GM18861 (cell line): ENCODE data around the gene TRIM69.
"Not testable (repeated sequence)": the region's sequence is repeated elsewhere in the genome, so short reads cannot be mapped to it uniquely, and the experiment has no call there.

Experiments
- ATAC-seq: cut with Tn5 transposase; IDR thresholded peaks from one replicate; pipeline ENCODE4 v1.9.1; 2021; ENCODE audit not compliant: unreplicated experiment

The TRIM69 gene

DNA sequence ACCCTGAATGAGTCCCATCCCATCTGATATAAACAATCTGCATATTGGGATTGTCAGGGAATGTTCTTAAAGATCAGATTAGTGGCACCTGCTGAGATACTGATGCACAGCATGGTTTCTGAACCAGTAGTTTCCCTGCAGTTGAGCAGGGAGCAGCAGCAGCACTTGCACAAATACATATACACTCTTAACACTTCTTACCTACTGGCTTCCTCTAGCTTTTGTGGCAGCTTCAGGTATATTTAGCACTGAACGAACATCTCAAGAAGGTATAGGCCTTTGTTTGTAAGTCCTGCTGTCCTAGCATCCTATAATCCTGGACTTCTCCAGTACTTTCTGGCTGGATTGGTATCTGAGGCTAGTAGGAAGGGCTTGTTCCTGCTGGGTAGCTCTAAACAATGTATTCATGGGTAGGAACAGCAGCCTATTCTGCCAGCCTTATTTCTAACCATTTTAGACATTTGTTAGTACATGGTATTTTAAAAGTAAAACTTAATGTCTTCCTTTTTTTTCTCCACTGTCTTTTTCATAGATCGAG is 20.5 kb upstream of the TRIM69 start:
- no peak for ATAC-seq

DNA sequence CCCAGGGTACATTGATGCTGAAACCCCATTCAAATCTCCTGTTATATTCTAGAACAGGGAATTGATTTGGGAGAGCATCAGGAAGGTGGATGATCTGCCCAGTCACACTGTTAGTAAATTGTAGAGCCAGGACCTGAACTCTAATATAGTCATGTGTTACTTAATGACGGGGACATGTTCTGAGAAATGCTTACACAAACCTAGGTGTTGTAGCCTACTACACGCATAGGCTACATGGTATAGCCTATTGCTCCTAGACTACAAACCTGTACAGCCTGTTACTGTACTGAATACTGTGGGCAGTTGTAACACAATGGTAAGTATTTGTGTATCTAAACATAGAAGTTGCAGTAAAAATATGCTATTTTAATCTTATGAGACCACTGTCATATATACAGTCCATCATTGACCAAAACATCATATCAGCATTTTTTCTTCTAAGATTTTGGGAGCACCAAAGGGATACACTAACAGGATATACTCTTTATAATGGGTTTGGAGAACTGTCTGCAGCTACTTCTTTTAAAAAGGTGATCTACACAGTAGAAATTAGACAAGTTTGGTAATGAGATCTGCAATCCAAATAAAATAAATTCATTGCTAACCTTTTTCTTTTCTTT is 19.2 kb upstream of the TRIM69 start:
- ATAC-seq, result no peak

DNA sequence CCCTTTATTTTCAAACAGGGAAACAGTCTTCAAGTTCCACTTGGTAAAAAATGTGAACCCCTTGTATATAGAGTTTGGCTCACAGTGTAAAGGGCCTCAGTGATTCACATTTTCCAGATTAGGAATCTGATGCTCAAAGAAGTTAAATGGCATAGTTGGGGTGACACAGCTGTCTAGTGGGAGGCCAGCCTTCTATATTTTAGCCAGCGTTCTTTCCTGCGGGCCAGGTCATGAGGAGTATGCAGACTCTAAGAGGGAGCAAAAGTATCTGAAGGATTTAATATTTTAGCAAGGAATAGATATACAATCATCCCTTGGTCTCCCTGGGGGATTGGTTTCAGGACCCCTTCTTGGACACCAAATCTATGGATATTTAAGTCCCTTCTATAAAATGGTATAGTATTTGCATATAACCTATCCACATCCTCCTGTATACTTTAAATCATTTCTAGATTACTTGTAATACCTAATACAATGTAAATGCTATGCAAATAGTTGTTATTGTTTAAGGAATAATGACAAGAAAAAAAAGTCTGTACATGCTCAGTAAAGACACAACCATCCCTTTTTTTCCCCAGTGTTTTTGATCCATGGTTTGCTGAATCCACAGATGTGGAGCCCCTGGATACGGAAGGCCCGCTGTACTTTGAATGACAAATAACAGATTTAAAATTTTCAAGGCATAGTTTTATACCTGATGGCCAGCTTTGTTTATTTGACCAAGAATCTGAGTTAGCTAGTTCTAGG is 18.0 kb upstream of the TRIM69 start:
- no peak for ATAC-seq

DNA sequence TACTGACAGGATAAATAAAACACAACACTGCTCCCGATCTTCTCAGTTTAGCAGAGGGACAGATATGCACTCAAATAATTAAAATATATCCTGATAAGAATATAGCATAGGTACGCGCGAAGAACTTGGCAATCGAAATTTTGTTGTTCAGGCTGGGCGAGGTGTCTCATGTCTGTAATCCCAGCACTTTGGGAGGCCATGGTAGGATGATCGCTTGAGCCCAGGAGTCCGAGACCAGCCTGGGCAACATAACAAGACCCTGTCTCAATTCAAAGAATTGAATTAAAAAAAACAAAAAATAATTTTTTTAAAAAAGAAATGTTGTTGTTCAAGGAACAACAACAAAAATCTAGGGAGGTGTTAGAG is 17.4 kb upstream of the TRIM69 start:
- no peak for ATAC-seq

DNA sequence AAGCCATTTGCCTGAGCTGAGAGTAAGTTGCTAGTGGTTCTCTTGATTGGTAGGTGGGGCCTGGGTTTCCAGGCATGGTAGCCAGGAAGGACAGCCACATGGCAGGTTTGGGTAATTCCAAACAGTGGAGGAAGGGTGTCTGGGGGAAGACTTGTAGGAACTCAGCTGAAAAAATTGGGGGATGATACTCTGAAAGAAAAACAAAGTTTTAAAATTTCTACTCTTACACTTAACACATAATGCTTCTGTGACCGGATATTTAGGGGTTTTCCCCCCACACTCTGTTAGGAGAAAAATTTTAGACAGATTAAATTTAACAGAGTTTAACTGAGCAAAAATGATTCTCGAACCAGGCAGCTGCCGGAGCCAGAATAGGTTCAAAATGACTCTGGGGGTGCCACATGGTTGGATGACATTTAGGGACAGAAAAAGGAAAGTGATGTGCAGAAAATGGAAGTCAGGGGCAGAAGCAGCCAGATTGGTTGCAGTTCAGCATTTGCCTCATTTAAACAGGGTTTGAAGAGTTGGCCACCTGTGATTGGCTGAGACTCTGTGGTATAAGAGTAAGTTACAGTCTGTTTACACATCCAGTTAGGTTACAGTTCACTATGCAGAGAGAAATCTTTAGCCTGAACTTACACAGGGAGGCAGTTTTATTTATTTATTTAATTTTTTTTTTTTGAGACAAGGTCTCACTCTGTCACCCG is 16.9 kb upstream of the TRIM69 start:
- ATAC-seq, result peak; percentile 35

DNA sequence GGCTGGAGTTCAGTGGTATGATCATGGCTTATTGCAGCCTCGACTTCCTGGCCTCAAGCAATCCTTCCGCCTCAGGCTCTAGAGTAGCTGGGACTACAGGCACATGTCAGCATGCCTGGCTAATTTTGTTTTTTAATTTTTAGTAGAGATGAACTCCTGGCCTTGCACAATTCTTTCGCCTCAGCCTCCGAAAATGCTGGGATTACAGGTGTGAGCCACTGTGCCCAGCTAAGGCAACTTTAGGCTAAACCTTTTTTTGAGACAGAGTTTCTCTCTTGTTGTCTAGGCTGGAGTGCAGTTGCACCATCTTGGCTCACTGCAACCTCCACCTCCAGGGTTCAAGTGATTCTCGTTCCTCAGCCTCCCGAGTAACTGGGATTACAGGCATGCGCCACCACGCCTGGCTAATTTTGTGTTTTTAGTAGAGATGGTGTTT is 16.3 kb upstream of the TRIM69 start:
- ATAC-seq, result not testable (repeated sequence)

DNA sequence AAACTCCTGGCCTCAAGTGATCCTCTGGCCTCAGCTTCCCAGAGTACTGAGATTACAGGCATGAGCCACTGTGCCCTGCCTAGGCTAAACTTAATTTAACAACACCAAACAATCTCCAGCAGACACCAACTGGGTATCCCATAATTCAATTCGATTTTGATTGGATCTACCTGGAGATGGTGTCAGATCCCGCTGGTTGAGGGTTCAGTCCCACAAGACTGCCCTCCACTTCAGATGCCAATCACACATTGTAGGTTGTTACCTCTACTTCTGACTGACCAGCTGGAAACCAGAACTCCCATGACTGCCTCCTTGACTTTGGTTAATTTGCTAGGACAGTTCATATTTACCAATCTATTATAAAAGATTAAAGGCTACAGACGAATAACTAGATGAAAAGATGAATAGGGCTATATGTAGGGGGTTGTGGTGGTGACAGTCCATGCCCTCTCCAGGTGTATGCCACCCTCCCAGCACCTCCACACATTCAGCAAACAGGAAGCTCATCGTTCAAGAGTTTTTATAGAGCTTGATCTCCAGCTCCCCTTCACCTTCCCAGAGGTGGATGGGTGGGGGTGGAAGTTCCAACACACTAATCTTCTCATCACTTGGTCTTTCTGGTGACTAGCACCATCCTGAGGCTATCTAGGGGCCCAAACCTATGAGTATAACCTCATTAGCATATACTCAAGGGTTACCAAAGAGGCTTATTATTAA is 15.7 kb upstream of the TRIM69 start:
- ATAC-seq, result no peak

DNA sequence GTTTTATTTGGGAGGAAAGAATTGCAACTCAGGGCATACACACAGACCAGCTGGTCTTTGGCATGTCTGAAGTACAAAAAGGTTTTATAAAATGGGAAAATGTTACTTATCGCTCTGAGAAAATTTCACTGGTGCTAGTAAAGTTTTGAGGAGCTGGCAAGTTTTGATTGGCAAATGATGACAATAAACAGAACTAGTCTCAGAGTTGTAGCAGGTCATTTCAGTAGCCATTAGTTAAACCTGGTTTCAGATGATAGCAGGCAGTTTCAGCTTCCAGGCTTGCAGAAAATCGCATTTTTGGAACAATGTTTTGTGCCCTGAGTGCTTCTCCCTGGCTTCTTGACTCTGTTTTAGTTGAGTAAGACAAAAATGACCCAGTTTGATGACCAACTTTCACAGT is 14.3 kb upstream of the TRIM69 start:
- ATAC-seq, result no peak

DNA sequence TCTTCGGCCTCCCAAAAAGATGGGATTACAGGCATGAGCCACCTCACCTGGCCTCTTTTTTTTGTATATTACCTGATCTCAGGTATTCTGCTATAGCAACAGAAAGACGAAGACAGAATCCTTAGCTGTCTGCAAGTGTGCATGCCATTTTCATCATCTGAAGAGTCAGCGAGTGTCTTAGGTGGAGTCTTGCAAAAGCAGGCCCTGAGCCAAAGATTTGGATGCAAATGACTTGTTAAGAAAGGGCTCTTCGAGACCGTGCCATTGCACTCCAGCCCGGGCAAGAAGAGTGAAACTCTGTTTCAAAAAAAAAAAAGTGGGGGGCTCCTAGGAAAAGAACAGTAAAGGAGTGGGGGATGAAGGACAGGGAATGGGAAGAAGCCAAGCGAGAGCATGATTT is 10.2 kb upstream of the TRIM69 start:
- ATAC-seq, result no peak

DNA sequence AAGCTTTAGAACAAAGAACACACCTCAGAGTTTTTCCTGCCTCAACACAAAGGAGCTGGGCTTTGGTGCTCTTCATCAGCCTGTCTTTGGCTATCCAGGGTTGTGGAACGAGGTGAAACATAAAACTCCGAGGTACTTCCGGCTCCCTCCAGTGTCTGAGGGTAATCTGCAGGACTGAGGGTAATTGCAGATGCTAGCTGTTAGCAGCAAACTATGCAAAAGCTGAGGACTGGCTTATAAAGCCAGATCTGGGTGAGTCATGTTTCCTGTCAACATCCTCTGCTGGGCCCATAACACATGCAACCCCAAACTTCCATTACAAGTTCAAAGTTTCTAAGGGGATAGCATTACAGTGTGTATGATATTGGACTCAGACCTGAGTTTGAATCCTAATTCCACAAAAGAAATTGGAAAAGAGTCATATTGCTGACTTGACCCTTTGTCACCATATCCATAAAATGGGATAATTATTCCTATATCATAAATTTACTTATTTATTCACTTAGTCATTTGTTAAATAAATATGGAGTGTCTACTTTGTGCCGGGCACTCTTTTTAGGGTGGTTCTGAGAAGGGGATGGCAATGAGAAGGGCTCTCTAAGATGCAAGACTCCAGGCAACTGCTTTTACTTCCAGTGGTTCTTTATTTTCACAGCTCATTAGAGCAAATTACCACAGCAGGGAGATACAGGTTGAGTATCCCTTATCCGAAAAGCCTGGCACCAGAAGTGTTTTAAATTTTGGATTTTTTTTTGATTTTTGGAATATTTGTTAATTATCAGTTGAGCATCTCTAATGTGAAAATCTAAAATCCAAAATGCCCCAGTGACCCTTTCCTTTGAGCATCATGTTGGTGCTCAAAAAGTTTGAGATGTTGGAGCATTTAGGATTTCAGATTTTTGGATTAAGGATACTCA is 9.5 kb upstream of the TRIM69 start:
- ATAC-seq, result peak; percentile 47

DNA sequence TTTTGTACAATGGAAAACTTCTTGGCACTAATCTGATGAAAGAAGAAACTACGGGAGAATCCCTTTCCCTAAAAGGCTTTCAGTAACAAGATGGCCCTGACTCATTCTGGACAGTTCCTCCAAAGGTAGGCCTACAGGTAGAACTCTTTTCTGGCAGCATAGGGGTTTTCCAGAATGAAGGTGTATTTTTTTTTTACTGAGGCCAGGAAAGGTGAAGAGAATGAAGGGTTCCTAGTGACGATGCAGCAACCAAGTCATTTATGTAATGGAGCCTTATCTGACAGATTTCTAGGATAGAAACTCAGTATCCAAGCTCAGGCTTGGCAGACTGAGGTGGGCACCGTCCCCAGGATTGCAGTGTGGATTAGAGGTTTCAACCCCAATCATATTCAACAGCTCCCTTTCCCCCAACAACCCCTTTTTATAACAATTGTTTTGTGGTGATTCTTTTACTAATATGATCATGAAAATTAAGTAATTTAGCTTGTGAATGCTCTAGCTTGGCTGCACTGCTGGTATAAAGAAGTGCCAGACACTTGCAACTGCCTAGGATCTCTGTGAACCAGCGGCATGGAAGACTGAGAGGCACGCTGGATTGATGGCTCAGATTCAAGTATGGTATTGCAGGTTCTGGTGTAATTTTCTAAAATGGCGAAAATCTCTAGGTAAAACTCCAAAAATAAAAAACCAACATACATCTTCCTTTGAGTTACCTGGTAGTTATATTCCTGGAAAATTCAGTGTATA is 8.7 kb upstream of the TRIM69 start:
- ATAC-seq, result no peak

DNA sequence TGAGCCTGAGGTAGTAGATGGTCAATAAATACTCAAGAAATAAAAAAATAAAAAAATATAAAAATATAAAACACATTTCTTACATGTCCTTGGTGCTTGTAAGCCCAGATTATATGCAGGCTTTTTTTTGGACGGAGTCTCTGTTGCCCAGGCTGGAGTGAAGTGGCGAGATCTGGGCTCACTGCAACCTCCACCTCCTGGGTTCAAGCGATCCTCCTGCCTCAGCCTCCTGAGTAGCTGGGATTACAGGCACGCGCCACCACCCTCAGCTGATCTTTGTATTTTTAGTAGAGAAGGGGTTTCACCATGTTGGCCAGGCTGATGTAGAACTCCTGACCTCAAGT is 8.1 kb upstream of the TRIM69 start:
- ATAC-seq, result not testable (repeated sequence)

DNA sequence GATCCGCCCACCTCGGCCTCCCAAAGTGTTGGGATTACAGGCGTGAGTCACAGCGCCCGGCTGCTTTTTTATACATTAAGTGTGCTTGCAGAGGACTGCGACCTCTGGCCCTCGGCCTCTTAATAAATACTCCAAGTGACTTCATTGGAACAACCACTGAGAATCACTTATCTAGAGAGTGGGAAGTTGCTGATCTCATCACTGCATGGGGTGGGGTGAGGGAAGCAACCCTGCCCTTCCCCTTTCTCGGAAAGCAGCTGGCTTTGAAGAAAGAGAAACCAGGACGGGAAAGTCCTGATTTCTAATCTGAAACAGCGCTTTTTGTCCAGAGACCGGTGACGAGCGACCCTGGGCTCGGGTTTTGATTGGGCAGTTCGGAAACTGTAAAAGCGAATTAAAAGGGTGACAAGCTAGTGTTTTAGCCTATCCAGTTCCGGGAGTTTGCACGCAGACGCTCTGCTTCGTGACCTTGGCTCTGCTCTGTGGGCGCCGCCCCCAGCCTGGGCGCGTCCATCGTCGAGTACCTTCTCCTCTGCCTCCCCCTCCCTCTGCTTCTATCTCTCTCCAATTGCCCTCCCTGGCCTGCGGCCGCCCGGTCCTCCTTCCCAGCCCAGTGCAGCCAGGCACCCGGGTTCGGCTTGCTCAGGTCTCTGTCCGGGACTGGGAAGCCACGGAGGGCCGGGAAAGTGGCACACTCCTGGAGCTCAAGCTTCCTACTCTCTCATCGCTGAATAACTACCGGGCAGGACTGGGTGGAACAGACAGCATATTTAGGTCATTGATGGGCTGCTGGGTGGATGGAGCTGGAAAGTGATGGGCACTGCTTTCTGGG is 7.5 kb upstream of the TRIM69 start:
- ATAC-seq, result peak; percentile 56

DNA sequence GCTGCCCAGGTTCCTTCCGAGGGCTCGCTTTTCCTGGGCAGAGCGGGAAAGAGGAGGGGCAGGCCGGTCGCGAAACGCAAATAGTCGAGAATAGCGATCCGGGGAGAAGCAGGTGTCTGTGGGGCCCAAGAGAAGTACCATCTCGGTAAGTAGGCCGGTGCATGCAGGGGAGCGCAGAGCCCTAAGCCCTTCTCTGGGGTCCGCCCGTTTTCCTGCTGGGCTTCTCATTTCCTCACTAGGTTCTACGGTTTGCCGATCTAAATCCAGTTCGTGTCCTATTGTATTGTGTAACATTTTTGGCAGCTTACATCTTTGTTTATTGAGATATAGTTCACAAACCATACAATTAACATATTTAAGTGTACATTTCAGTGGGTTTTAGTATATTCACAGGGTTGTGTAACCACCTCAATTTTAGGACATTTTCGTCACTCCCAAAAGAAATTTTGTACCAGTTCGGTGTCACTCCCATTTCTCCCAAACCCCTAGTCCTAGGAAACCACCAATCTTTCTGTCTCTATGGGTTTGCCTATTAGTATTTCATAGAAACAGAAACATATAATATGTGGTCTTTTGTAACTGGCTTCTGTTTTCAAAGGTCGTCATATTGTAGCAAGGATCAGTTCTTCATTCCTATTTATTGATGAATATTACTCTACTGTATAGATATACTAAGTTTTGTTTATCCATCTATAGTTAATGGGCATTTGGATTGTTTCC is 6.8 kb upstream of the TRIM69 start:
- no peak for ATAC-seq

DNA sequence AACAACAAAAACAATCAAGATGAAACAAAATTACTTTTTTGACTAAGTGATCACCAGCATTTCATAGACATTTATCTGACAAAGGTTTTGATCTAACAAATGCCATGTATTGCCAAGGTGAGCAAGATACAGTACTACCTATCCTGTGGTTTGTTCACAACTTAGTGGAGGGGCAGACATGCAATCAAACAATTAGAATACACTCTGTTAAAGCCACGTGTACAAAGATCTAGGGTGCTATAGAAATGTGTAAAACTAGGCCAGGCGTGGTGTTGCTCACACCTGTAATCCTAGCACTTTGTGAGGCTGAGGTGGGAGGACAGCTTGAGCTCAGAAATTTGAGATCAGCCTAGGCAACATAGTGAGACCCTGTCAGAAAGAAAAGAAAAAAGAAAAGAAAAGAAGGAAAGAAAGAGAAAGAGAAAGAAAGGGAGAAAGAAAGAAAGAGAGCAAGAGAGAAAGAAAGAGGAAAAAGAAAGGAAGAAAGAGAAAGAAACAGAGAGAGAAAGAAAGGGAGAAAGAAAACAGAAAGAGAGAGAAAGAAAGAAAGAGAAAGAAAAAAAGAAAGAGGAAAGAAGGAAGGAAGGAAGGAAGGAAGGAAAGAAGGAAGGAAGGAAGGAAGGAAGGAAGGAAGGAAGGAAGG is 1.4 kb upstream of the TRIM69 start:
- no peak for ATAC-seq

DNA sequence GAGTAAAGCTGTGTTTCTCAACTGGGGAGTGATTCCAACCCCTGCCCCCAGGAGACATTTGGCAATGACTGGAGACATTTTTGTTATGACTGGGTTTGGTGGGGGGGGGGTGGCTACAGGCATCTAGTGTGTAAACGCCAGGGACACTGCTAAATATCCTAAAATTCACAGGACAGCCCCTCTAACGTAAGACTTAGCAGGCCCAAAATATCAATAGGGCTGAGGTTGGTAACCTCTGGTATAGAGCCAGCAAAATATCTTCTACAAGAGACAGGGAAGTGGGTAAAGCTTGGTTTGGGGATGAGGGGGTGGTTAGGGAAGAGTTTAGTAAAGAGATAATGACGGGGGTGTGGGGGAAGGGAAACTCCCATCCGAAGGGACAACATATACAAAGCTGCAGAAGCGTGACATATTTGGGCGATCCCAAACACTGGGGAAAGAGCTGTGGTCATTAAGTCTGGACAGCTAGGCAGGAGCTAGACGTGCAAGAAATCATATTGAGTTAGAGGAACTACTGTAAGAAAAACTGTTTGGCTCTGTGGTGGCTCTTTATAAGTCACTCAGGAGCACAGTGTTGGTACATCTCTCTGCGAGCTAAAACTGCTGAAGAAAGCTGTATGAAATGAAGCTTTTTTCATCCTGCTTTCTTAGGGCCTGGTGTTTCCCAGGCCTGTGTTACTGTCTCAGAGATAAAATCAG is 697 bp upstream of the TRIM69 start:
- no peak for ATAC-seq

DNA sequence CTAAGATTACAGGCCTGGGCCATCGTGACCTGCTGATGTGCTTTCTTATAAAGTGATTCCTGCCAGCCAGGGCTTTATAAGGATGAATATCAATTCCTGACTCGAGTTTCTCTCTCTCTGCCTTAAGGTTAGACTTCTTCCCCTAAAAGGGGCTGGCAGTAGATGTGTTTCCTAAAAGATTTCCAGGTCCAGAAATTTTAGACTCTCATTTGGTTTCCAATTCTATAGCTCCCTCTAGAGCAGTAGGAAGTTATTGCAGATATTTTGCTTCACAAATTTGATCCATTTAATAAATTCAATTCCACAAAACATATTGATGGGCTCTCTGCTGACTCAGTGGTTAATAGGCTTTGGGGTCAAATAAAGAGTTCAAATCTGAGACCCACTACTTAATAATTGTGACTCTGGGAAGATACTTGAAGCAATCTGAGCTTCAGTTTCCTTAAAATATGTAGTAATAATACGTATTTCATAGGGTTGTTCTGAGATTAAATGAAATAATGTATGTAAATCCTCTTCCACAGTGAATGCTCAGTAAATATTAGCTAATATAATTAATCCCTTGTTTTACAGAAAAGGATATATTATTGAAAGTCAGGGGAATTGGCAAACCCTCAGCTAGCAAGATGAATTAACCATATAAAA is 2.1 kb downstream of the TRIM69 start:
- ATAC-seq, result no peak
